T-helper 2 cell treated with Interferon-gamma antibody and Interleukin-4, amounts not matched to agents 100 ng/mL and 5 ng/mL, for 36 hours (primary cell): ENCODE results near the gene TPSB2. TPM values are rescaled to one million over a fixed set of nuclear protein-coding genes. Genes with fewer than 3 reads are reported as not detected.
"Not testable (repeated sequence)": the region's sequence is repeated elsewhere in the genome, so short reads cannot be mapped to it uniquely, and the experiment has no call there.

Source experiments
- intact Hi-C: fragments of 100-400 bp; cut with micrococcal nuclease; formaldehyde crosslinking; loops from one replicate; pipeline ENCODE4 v1.15.1; 2023
- total RNA-seq: library from RNA; stranded (reverse); gene quantifications from 2 replicates; pipeline ENCODE4 v1.2.3, GENCODE V29; 2022

Gene TPSB2
- total RNA-seq, 1 donor from 2014 or later: not detected

- intact Hi-C loops: not testable (repeated sequence)
These were observed 11.1 kb upstream of the TPSB2 start for GRCh38 chr16:1241081-1241480.

- intact Hi-C loops: not testable (repeated sequence)
These were observed 10.5 kb upstream of the TPSB2 start, which contains the start of gene TPSAB1 for GRCh38 chr16:1240436-1240835. Gene TPSAB1, plus strand, starts transcription at chr16:1240705. Its CDS starts 234 bp downstream, at chr16:1240939.

- intact Hi-C loops: not testable (repeated sequence)
These were observed 9.6 kb upstream of the TPSB2 start for GRCh38 chr16:1239575-1239974.

- intact Hi-C loops: not testable (repeated sequence)
These were observed 8.9 kb upstream of the TPSB2 start for GRCh38 chr16:1238909-1239308.

GRCh38 chr16:1237990-1238389 lies 8.0 kb upstream of the TPSB2 start:
- intact Hi-C loops: no loop called here

GRCh38 chr16:1236659-1237058 lies 6.7 kb upstream of the TPSB2 start:
- intact Hi-C loops: not testable (repeated sequence)

- intact Hi-C loops: not testable (repeated sequence)
These were observed 2.2 kb upstream of the TPSB2 start for GRCh38 chr16:1232049-1232748.

- intact Hi-C loops: not testable (repeated sequence)
These were observed 1.3 kb upstream of the TPSB2 start for GRCh38 chr16:1231301-1231700.

GRCh38 chr16:1230471-1231212 lies 658 bp upstream of the TPSB2 start:
- intact Hi-C loops: not testable (repeated sequence)

- intact Hi-C loops: not testable (repeated sequence)
These were observed 508 bp downstream of the TPSB2 start for GRCh38 chr16:1229476-1229875.

GRCh38 chr16:1228227-1228626 lies 1.8 kb downstream of the TPSB2 start:
- intact Hi-C loops: not testable (repeated sequence)

GRCh38 chr16:1226692-1227091 lies 3.3 kb downstream of the TPSB2 start:
- intact Hi-C loops: not testable (repeated sequence)

- intact Hi-C loops: not testable (repeated sequence)
These were observed 4.2 kb downstream of the TPSB2 start for GRCh38 chr16:1225728-1226311.

GRCh38 chr16:1225051-1225451 lies 4.9 kb downstream of the TPSB2 start, which contains the start of gene TPSG1:
Gene TPSG1, minus strand, starts transcription at chr16:1225268. Its CDS starts 16 bp downstream, at chr16:1225252.
- intact Hi-C loops: no loop called here

GRCh38 chr16:1224558-1224957 lies 5.4 kb downstream of the TPSB2 start:
- intact Hi-C loops: no loop called here

GRCh38 chr16:1223355-1224214 lies 6.4 kb downstream of the TPSB2 start:
- intact Hi-C loops: no loop called here

- intact Hi-C loops: no loop called here
These were observed 7.2 kb downstream of the TPSB2 start for GRCh38 chr16:1222553-1223354.

GRCh38 chr16:1221628-1222552 lies 8.1 kb downstream of the TPSB2 start:
- intact Hi-C loops: no loop called here
